NCI-H2196 treated with DMSO at 0.1 percent for 48 hours (cell line): ENCODE results near the gene BGN.

Experiments used
- DNase-seq: peaks from one replicate; lab custom pipeline; 2025; ENCODE audit not compliant: unreplicated experiment; lab: John Stamatoyannopoulos, UW

Gene BGN

GRCh38 chrX:153502131-153502530 lies 7.4 kb downstream of the BGN start:
- no peak for DNase-seq

GRCh38 chrX:153502796-153503195 lies 8.0 kb downstream of the BGN start:
- DNase-seq, result no peak

GRCh38 chrX:153504445-153505016 lies 9.8 kb downstream of the BGN start:
- DNase-seq, result no peak

GRCh38 chrX:153505361-153505760 lies 10.6 kb downstream of the BGN start:
- no peak for DNase-seq

- peak; percentile 30 for DNase-seq
These were observed 12.9 kb downstream of the BGN start for GRCh38 chrX:153507484-153508178.

GRCh38 chrX:153509592-153509991 lies 14.8 kb downstream of the BGN start:
- no peak for DNase-seq

GRCh38 chrX:153510383-153510782 lies 15.6 kb downstream of the BGN start:
- no peak for DNase-seq

GRCh38 chrX:153511784-153512500 lies 17.2 kb downstream of the BGN start:
- DNase-seq, result peak; percentile 3

GRCh38 chrX:153512501-153512893 lies 17.7 kb downstream of the BGN start:
- no peak for DNase-seq

- DNase-seq, result no peak
These were observed 18.5 kb downstream of the BGN start for GRCh38 chrX:153513265-153513664.

- no peak for DNase-seq
These were observed 19.5 kb downstream of the BGN start for GRCh38 chrX:153514259-153514658.

- DNase-seq, result no peak
These were observed 20.7 kb downstream of the BGN start for GRCh38 chrX:153515435-153515834.

- no peak for DNase-seq
These were observed 21.3 kb downstream of the BGN start for GRCh38 chrX:153516073-153516472.

- DNase-seq, result peak; percentile 2
These were observed 22.6 kb downstream of the BGN start, which contains the start of gene ATP2B3 for GRCh38 chrX:153517423-153517822. TSS of gene ATP2B3 (plus strand) at chrX:153517642. CDS start at chrX:153536248, 18,606 bp downstream.

- DNase-seq, result no peak
These were observed 23.4 kb downstream of the BGN start for GRCh38 chrX:153517946-153518834.

GRCh38 chrX:153519569-153520286 lies 24.9 kb downstream of the BGN start:
- no peak for DNase-seq

- DNase-seq, result no peak
These were observed 25.6 kb downstream of the BGN start for GRCh38 chrX:153520287-153520917.

GRCh38 chrX:153521034-153521433 lies 26.3 kb downstream of the BGN start:
- no peak for DNase-seq

- no peak for DNase-seq
These were observed 27.5 kb downstream of the BGN start for GRCh38 chrX:153522259-153522658.

- no peak for DNase-seq
These were observed 28.5 kb downstream of the BGN start for GRCh38 chrX:153523269-153523668.
